Activated B cell treated with CpG ODN at 0.5 μM for 24 hours (primary cell): ENCODE measurements around the gene HOXA2. TPM values are rescaled to one million over a fixed set of nuclear protein-coding genes. Genes with fewer than 3 reads are reported as not detected.

Experiments
- ATAC-seq: fragments of 200-7000 bp; cut with Tn5 transposase; one replicate; pipeline ENCODE4 v1.10.0; 2021; ENCODE audit warnings: low read depth, mild to moderate bottlenecking, moderate library complexity
- CTCF ChIA-PET: fragments of 350-600 bp; sonication (Branson Sonifier 250); formaldehyde crosslinking; loops from one replicate; lab custom pipeline; 2021; ENCODE audit warnings: antibody characterized with exemption; lab: Charles Lee
- POLR2A ChIA-PET: fragments of 350-600 bp; sonication (Branson Sonifier 250); formaldehyde crosslinking; loops from one replicate; lab custom pipeline; 2021; ENCODE audit warnings: antibody characterized with exemption; lab: Charles Lee
- DNase-seq: peaks from one replicate; pipeline ENCODE4 v3.0.0; 2022
- H3K27ac Mint-ChIP-seq: one replicate; pipeline ENCODE4 v1.8.0; 2020; ENCODE audit warnings: mixed read lengths
- H3K27me3 Mint-ChIP-seq: one replicate; pipeline ENCODE4 v1.8.0; 2021; ENCODE audit warnings: mixed read lengths
- H3K36me3 Mint-ChIP-seq: one replicate; pipeline ENCODE4 v1.8.0; 2021; ENCODE audit warnings: low read depth, mixed read lengths
- H3K4me1 Mint-ChIP-seq: one replicate; pipeline ENCODE4 v1.8.0; 2021; ENCODE audit warnings: mixed read lengths
- H3K4me3 Mint-ChIP-seq: one replicate; pipeline ENCODE4 v1.8.0; 2020; ENCODE audit warnings: mild to moderate bottlenecking, mixed read lengths
- H3K9me3 Mint-ChIP-seq: one replicate; pipeline ENCODE4 v1.8.0; 2020; ENCODE audit warnings: mixed read lengths
- CTCF ChIP-seq: fragments of 200-600 bp; IDR thresholded peaks from one replicate; pipeline ENCODE4 v1.8.0; 2022; ENCODE audit warnings: antibody characterized with exemption, mild to moderate bottlenecking
- intact Hi-C: fragments of 100-400 bp; cut with micrococcal nuclease; formaldehyde crosslinking; loops from one replicate; pipeline ENCODE4 v1.15.1; 2024
- total RNA-seq: library from RNA; stranded (reverse); gene quantifications from 2 replicates; pipeline ENCODE4 v1.2.3, GENCODE V29; 2022

The HOXA2 gene
- total RNA-seq, 1 donor from 2014 or later: not detected

- peaks cover 5% of the 10 kb centered on the region for H3K4me1 Mint-ChIP-seq
- ATAC-seq (no peak), DNase-seq (no peak)
- H3K36me3 Mint-ChIP-seq: no peaks in the 10 kb centered on the region
- no peak for TF ChIP-seq CTCF
- intact Hi-C loops: no loop called here
- ChIA-PET POLR2A (no interaction called here), CTCF (no interaction called here)
- no peak overlapping the region for H3K4me3 Mint-ChIP-seq
- no peaks in the 10 kb centered on the region for H3K9me3 Mint-ChIP-seq
- peaks cover 39% of the 10 kb centered on the region for H3K27me3 Mint-ChIP-seq
- no peak overlapping the region for H3K27ac Mint-ChIP-seq
Measured at GRCh38 chr7:27140126-27140857, 37.8 kb upstream of the HOXA2 start.

GRCh38 chr7:27139334-27140125 lies 37.0 kb upstream of the HOXA2 start:
- CTCF ChIA-PET: no interaction called here
- POLR2A ChIA-PET: no interaction called here

GRCh38 chr7:27138985-27139333 lies 36.5 kb upstream of the HOXA2 start:
- Mint-ChIP-seq H3K27ac (no peak overlapping the region), H3K36me3 (no peaks in the 10 kb centered on the region), H3K27me3 (peaks cover 46% of the 10 kb centered on the region), H3K4me3 (no peak overlapping the region), H3K9me3 (no peaks in the 10 kb centered on the region), H3K4me1 (peaks cover 6% of the 10 kb centered on the region)
- DNase-seq (no peak), ATAC-seq (no peak)
- no peak for TF ChIP-seq CTCF
- ChIA-PET CTCF (no interaction called here), POLR2A (no interaction called here)
- intact Hi-C loops: no loop called here

More at GRCh38 chr7:27139334-27140125, 37.0 kb upstream of the HOXA2 start:
- no peak overlapping the region for H3K4me3 Mint-ChIP-seq
- no peak for TF ChIP-seq CTCF
- ATAC-seq (no peak), DNase-seq (no peak)
- H3K9me3 Mint-ChIP-seq: no peaks in the 10 kb centered on the region
- H3K4me1 Mint-ChIP-seq: peaks cover 6% of the 10 kb centered on the region
- peaks cover 40% of the 10 kb centered on the region for H3K27me3 Mint-ChIP-seq
- no peak overlapping the region for H3K27ac Mint-ChIP-seq
- no peaks in the 10 kb centered on the region for H3K36me3 Mint-ChIP-seq
- intact Hi-C loops: no loop called here

- H3K27ac Mint-ChIP-seq: no peak overlapping the region
- no peak for TF ChIP-seq CTCF
- peaks cover 6% of the 10 kb centered on the region for H3K4me1 Mint-ChIP-seq
- no peak overlapping the region for H3K4me3 Mint-ChIP-seq
- no peaks in the 10 kb centered on the region for H3K36me3 Mint-ChIP-seq
- ChIA-PET POLR2A (no interaction called here), CTCF (no interaction called here)
- ATAC-seq: no peak
- H3K9me3 Mint-ChIP-seq: no peaks in the 10 kb centered on the region
- intact Hi-C loops: no loop called here
- peaks cover 49% of the 10 kb centered on the region for H3K27me3 Mint-ChIP-seq
- DNase-seq: no peak
Measured at GRCh38 chr7:27138472-27138871, 36.0 kb upstream of the HOXA2 start.

GRCh38 chr7:27137640-27138315 lies 35.3 kb upstream of the HOXA2 start:
- POLR2A ChIA-PET: no interaction called here
- ATAC-seq: no peak
- DNase-seq: no peak
- Mint-ChIP-seq H3K27me3 (peaks cover 54% of the 10 kb centered on the region), H3K9me3 (no peaks in the 10 kb centered on the region), H3K4me3 (no peak overlapping the region), H3K36me3 (no peaks in the 10 kb centered on the region), H3K4me1 (peaks cover 6% of the 10 kb centered on the region), H3K27ac (no peak overlapping the region)
- CTCF ChIA-PET: no interaction called here
- intact Hi-C loops: no loop called here
- TF ChIP-seq CTCF: no peak
